ENCODE data around the gene VLDLR. TPM values are rescaled to one million over a fixed set of nuclear protein-coding genes. Genes with fewer than 3 reads are reported as not detected.

The VLDLR gene
- total RNA-seq, 6 experiments from 2014 or later: 0.72 to 12.9 (median 3.5) TPM

DNA sequence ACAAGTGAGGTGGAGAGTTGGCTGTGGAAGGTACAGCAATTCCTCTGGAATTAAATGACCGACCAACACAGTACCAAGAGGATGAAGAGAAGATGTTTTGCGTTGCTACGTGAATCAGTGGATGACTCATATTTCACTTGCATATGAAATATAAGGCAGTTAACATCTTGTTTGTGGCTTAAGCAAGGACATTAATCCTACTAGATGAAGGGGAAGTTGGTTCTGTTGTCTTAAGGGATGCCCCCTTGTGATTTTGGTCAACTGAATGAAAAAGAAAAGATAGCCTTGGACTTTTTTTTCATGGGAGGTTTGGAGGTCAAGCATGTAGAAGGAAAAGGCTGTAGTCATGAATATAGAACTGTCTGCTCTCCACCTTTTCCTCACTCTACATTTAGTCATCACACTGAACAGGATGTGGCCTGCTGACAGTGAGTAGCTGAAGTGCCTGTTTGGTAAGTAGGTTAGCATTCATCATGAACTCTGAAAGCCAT, 33.9 kb downstream of the VLDLR start:
- WGBS (ENCODE audit: insufficient coverage, low coverage, low lambda C conversion rate, missing lambda C conversion rate): 88% methylated on average over 3 of the region's 3 CpGs
- intact Hi-C loops (cut with DNase I): no loop called here
- DNase-seq (no peak), ATAC-seq (peak in 2 of 4 donors; percentile 33 to 36)
- peaks cover 0 to 5% (median 0%) of the 10 kb centered on the region in 4 donors for H3K36me3 ChIP-seq
- TF ChIP-seq POLR2A (IDR thresholded peaks at IDR 0.05): no peak
- TF ChIP-seq, protein P1, sequence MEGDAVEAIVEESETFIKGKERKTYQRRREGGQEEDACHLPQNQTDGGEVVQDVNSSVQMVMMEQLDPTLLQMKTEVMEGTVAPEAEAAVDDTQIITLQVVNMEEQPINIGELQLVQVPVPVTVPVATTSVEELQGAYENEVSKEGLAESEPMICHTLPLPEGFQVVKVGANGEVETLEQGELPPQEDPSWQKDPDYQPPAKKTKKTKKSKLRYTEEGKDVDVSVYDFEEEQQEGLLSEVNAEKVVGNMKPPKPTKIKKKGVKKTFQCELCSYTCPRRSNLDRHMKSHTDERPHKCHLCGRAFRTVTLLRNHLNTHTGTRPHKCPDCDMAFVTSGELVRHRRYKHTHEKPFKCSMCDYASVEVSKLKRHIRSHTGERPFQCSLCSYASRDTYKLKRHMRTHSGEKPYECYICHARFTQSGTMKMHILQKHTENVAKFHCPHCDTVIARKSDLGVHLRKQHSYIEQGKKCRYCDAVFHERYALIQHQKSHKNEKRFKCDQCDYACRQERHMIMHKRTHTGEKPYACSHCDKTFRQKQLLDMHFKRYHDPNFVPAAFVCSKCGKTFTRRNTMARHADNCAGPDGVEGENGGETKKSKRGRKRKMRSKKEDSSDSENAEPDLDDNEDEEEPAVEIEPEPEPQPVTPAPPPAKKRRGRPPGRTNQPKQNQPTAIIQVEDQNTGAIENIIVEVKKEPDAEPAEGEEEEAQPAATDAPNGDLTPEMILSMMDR (IDR thresholded peaks at IDR 0.05): no peak
- no peak overlapping the region for H3K4me3 ChIP-seq
- no peaks in the 10 kb centered on the region for H3K9me3 ChIP-seq
- no peak overlapping the region for H3K27ac ChIP-seq
- no peaks in the 10 kb centered on the region for H3K27me3 ChIP-seq
- H3K4me1 ChIP-seq: no peaks in the 10 kb centered on the region

DNA sequence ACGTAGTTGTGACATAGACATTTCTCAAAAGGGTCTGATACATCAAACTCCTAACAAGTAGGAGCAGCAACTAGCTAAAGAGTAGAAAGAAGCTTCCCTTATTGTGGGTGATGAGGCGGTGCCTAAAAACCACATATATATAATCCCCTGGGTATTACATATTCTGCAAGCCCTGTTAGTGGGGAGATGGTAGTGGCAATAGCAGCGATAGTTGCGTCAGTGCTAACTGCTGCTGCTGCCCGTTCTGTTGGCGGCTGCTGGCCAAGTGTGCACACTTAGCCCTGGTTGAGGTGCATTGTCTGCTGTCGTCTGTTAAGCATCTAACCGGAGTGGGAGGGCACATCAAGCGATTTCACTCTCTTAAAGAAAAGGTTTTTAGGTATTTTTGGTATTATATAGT, 35.8 kb downstream of the VLDLR start:
- intact Hi-C loops (cut with DNase I): no loop called here
- WGBS (ENCODE audit: insufficient coverage, low coverage, low lambda C conversion rate, missing lambda C conversion rate): 72% methylated on average over 2 of the region's 9 CpGs
- H3K4me1 ChIP-seq: no peaks in the 10 kb centered on the region

DNA sequence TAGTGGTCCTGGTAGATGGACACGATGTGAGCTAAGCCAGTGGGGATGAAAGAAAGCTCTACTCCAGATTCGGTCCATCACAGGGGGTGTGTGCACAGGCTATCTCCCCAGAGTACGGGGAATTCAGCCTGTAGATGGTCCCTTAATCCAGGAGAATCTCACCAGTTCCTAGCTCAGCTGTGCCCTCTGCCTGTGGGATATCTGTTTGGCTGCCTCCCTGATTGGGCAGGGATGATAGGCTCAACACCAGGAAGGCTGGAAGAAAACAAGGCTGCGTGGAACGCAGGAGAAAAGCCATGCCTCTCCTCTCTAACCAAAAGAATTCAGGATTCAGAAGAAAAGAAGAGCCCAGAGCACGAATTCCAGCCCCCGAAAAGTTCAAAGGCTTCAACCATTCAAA, 40.9 kb downstream of the VLDLR start:
- no peaks in the 10 kb centered on the region for H3K9me3 ChIP-seq
- no peaks in the 10 kb centered on the region for H3K4me1 ChIP-seq
- TF ChIP-seq POLR2A (IDR thresholded peaks at IDR 0.05): no peak
- TF ChIP-seq, protein P1 (IDR thresholded peaks at IDR 0.05): peak in 3 of 4 donors; percentile 12 to 38 (median 15)
- intact Hi-C loops (cut with DNase I): no loop called here
- 57% methylated on average over 2 of the region's 7 CpGs for WGBS (ENCODE audit: insufficient coverage, low coverage, low lambda C conversion rate, missing lambda C conversion rate)
- H3K27me3 ChIP-seq: no peaks in the 10 kb centered on the region
- ATAC-seq (peak; percentile 38 to 74 (median 56)), DNase-seq (peak in 1 of 3 donors; percentile 28)
- no peaks in the 10 kb centered on the region for H3K36me3 ChIP-seq
- H3K4me3 ChIP-seq: no peak overlapping the region
- H3K27ac ChIP-seq: no peak overlapping the region

More for the DNA sequence above, 35.8 kb downstream of the VLDLR start:
- ATAC-seq (peak in 1 of 4 donors; percentile 28), DNase-seq (no peak)
- no peak for TF ChIP-seq POLR2A (IDR thresholded peaks at IDR 0.05)
- TF ChIP-seq, protein P1 (IDR thresholded peaks at IDR 0.05): no peak
- Histone ChIP-seq H3K9me3 (no peaks in the 10 kb centered on the region), H3K27me3 (no peaks in the 10 kb centered on the region), H3K36me3 (peaks cover 0 to 2% (median 0%) of the 10 kb centered on the region in 4 donors), H3K27ac (no peak overlapping the region), H3K4me3 (no peak overlapping the region)

DNA sequence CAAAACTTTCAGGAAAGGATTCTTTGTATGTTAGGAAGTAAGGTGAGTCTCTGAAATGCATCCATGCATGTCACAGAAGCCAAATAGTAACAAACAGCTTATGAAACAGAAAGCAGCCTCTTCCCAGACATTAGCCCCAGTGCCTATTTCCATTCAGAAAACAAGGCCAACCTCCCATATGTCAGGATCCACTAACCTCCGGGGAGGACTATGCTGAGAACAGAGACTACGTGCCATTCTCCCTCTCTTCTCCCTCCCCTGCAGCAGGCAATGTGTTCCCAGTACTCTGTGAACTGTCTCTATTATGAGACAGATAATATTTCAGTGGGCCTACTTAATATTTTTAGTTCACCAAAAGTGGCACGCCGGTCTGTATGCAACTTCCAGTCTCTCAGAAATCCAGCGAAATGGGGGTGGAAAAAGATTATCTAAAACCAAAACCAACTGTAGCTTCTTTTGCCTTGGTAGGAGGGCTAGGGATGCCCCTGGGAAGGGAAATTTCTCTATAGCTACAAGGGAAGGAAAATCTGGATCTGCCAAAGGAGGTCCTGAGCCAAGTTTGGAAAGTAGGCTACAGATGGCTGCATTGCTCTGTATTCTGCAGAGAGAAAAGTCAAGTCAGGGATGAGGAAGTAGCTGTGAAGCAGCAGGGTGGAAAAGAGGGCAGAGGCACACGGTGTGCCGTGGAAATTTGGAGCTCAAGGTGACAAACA, 42.0 kb downstream of the VLDLR start:
- WGBS (ENCODE audit: insufficient coverage, low coverage, low lambda C conversion rate, missing lambda C conversion rate): 75% methylated on average over 7 of the region's 7 CpGs
- Histone ChIP-seq H3K27ac (no peak overlapping the region), H3K4me1 (no peaks in the 10 kb centered on the region), H3K9me3 (no peaks in the 10 kb centered on the region), H3K36me3 (no peaks in the 10 kb centered on the region), H3K27me3 (no peaks in the 10 kb centered on the region), H3K4me3 (no peak overlapping the region)
- TF ChIP-seq, protein P1 (IDR thresholded peaks at IDR 0.05): no peak
- TF ChIP-seq POLR2A (IDR thresholded peaks at IDR 0.05): no peak
- intact Hi-C loops (cut with DNase I): no loop called here
- DNase-seq (no peak), ATAC-seq (peak in 2 of 4 donors; percentile 25 to 40)
